HG03097 (cell line): ENCODE measurements around the gene ANKRD33B.
"Not testable (repeated sequence)": the region's sequence is repeated elsewhere in the genome, so short reads cannot be mapped to it uniquely, and the experiment has no call there.

ENCODE experiments used
- ATAC-seq: cut with Tn5 transposase; IDR thresholded peaks from one replicate; pipeline ENCODE4 v1.9.1; 2021; ENCODE audit not compliant: unreplicated experiment, low FRiP score

The ANKRD33B gene

DNA sequence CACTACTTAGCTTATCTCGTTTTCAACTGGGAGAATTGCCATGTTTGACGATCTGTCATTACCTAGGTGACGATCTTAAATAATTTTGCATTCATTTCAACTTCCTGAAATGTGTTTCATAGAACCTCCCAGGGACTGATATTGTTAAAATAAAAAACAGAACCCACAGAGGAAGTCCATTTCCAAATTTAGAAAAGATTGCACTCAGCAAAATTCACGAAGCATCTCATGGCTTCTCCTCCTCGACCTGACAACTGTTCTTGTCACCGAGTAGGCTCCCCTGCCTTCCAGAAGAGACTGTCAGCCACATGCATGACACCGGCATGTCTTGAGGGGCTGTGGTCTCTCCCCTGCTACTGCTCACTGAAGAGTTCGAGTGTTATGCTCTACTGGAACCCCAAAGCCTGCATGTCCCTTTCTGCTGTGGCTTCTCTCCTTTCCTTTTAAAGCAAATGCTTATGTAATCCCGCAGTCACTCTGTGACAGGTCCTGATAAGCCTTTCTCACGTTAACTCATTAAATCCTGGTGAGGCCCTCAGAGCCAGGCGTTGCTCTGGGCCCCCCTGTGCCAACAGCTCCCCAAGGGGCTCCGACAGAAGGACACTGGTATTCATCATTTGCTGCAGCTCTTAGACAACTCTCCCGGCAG is 26.8 kb upstream of the ANKRD33B start:
- ATAC-seq = no peak

- no peak for ATAC-seq
Observed at GRCh38 chr5:10537624-10538023, 26.2 kb upstream of the ANKRD33B start.

- ATAC-seq = no peak
Observed at GRCh38 chr5:10538103-10538788, 25.6 kb upstream of the ANKRD33B start.

- ATAC-seq = no peak
Observed at GRCh38 chr5:10538789-10539686, 24.8 kb upstream of the ANKRD33B start.

DNA sequence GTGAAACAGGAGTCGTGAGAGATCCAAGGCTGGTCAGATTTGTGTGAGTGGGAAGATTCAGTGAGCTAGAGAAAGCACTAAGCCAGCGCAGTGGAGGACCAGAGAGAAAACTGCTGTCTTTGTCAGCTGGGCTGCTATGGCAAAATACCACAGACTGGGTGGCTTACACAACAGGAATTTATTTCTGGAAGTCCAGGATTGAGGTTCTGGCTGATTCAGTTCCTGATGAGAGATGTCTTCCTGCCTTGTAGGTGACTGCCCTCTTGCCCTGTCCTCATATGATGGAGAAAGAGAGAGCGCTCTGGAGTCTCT is 24.2 kb upstream of the ANKRD33B start:
- ATAC-seq = no peak

DNA sequence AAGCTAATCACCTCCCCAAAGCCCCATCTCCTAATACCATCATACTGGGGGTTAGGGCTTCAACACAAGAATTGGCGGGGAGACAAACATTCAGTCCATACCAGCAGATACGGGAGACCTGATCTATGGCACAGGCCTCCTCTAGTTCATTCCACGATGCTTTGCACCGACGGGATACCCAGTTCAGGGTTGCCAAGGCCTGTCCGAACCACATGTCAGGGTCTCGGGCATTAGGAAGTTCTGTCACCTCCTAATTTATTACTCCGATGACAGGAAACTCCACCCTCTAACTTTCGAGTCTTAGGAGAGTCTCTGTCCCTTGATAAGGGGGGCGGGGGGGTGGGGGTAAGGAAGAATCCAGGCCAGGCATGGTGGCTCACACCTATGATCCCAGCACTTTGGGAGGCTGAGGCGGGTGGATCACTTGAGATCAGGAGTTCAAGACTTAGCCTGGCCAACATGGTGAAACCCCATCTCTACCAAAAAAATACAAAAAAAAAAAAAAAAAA is 23.8 kb upstream of the ANKRD33B start:
- no peak for ATAC-seq

DNA sequence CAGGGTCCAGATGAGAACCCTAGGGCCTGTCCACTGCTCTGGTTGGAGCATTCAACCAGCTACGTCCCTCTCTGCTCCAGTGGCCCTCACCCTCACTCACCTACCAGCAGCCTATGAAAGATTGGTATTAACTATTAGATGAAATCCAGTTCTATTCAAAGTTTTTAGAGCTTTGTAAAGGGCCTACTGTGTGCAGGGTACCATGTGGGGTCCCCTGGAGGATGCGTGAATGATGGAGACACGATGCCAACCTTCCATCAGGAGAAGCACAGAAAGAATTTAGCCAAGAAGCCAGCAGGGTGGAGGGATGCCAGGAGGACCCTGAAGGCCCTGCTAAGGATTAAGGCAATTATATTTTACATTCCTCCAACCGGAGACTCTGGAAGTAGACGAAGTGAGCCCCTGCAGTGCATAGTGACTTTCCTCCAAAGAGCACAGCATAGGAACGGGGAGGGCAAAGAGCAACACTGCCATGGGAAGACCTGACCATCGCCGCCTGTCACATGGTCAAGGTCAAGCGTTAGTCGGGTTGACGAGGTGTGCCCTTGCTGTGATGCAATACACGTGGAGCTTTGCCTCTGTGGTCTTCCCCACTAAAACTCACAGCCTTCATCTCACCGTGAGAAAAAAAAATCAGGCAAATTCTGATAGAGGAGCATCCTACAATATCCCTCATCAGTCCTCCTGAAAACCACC is 22.8 kb upstream of the ANKRD33B start:
- no peak for ATAC-seq

DNA sequence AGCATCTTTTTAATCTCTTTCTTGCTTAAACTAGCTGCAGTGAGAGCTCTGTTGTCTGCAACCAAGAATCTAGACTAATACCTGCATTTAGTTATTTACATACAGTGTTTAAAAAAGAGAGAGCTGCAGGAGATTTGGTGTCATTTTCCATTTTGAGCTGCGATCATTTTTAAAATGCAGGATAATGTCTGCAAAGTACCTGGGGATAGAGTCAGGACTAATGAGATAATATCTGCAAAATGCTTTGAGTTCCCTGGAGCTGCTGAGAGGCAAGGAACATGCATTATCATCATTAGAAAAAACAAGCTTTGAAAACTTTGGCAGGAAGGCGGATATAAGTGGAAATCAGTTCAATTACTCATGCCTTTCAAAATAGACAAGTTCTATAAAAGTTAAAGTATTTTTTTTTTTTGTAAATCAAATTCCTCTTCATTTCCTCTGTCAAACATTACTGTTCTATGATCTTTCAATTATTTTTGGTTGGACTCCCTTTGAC is 21.8 kb upstream of the ANKRD33B start:
- no peak for ATAC-seq

DNA sequence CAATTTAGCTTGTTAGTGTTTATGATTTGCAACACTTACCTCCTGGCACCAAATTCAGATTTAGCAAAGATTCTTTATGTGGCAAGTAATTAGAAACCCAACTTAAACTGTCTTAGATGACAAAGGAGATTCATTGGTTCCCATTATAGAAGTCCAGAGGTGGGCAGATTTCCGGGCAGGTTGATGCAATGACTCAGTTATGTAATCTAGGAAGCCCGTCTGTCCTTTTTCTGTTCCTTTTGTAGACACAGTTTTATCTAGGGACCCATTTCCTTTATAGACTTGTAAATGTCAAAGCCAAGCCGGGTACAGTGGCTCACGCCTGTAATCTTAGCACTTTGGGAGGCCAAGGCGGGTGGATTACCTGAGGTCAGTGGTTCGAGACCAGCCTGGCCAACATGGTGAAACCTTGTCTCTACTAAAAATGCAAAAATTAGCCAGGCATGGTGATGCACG is 20.3 kb upstream of the ANKRD33B start:
- ATAC-seq = no peak

DNA sequence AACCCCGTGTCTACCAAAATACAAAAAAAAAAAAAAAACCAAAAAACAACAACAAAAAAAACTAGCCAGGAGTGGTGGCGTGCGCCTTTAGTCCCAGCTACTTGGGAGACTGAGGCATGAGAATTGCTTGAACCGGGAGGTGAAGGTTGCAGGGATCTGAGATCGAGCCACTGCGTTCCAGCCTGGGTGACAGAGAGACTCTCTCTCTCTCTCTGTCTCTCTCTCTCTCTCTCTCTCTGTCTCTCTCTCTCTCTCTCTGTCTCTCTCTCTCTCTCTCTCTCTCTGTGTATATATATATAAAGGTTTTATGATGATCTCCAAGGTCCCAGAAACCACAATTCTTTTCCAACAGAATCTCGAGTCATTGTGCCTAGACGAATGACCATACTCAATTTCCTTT is 18.8 kb upstream of the ANKRD33B start:
- no peak for ATAC-seq

- ATAC-seq = no peak
Observed at GRCh38 chr5:10546186-10546585, 17.7 kb upstream of the ANKRD33B start.

DNA sequence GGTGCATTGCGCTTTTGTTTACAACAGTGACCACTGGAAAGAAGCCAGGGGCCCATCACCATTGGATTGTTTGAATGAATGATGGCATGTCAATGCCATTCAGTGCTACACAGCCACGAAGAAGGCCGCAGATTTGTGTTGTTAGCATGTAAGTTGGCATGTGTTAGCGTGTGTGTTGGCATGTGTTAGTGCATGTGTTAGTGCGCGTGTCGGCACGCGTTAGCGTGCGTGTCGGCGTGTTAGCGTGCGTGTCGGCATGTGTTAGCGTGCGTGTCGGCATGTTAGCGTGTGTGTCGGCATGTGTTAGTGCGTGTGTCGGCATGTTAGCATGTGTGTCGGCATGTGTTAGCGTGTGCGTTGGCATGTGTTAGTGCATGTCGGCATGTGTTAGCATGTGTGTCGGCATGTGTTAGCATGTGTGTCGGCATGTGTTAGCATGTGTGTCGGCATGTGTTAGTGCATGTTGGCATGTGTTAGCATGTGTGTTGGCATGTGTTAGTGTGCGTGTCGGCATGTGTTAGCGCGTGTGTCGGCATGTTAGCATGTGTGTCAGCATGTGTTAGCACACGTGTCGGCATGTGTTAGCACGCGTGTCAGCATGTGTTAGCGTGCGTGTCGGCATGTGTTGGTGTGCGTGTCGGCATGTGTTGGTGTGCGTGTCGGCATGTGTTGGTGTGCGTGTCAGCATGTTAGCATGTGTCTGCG is 15.3 kb upstream of the ANKRD33B start:
- ATAC-seq = no peak

DNA sequence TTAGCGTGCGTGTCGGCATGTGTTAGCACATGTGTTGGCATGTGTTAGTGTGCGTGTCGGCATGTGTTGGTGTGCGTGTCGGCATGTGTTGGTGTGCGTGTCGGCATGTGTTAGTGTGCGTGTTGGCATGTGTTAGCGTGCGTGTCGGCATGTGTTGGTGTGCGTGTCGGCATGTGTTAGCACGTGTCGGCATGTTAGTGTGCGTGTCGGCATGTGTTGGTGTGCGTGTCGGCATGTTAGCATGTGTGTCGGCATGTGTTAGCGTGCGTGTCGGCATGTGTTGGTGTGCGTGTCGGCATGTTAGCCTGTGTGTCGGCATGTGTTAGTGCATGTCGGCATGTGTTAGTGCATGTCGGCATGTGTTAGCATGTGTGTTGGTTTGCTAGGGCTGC is 14.8 kb upstream of the ANKRD33B start:
- ATAC-seq = not testable (repeated sequence)

- no peak for ATAC-seq
Observed at GRCh38 chr5:10550222-10550995, 13.5 kb upstream of the ANKRD33B start.

DNA sequence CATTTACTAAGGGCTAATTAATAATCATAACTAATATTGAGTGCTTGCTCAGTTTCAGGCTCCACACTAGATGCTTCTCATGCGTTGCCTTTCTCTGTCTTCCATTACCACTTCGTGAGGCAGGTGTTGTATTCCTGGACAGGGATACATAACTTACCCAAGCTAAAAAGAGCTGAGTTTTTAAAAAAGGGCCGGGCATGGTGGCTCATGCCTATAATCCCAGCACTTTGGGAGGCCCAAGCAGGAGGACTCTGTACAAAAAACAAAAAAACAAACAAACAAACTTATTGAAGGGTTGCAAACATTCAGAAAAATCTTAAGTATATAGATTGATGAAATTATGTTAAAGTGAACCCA is 12.1 kb upstream of the ANKRD33B start:
- no peak for ATAC-seq

DNA sequence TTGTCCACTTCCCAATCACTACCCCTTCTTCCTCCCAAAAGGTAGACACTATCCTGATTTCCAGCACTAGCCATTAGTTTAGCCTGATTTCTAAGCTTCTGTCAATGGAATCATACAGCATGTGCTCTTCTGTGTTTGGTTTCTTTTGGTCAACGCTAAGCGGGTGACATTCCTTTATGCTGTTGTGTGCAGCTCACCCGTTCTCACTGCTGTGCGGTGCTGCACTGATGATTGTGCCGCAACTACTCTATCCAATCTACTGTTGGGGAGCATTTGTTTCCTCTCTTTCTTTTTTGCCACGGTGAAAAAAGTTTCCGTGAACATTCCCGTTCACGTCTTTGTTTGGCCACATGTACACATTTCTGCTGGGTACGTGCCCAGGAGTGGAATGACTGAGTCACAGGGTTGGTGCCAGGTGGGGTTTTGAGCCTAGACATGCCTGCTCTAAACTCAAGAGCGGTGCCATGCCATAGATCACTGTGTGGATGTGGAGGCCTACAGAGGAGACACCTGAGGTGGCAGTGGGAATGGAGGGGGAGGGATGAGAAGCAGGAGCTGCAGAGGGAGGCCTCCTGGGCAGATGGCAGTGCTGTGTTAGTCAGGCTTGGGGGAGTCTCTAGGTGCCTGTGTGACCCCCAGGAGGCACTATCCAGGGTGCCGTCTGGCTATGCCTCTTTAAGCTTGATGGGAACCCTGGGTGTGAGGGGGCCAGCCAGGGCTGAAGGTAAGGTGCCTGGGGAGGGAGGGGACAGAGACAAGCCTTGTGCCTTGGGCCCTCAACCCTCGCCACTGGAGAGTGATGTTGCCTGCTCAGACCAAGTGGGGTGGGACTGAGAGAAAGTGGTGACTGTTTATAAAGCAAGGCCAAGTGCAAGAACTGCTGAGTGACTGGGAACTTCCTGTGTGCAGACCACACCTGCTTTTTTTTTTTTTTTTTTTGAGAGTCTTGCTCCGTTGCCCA is 11.4 kb upstream of the ANKRD33B start:
- ATAC-seq = no peak

- no peak for ATAC-seq
Observed at GRCh38 chr5:10553476-10553875, 10.4 kb upstream of the ANKRD33B start.

GRCh38 chr5:10555277-10555684 is 8.6 kb upstream of the ANKRD33B start:
- no peak for ATAC-seq
